Thyroid gland (tissue), 4 donors: ENCODE results near the gene COMTD1. TPM values are rescaled to one million over a fixed set of nuclear protein-coding genes. Genes with fewer than 3 reads are reported as not detected.

Source experiments
- DNase-seq, 2 donors: peaks; one replicate each; pipeline ENCODE4 v3.0.0-alpha.2; 2019
- H3K27ac ChIP-seq, 3 donors: fragments of 200-600 bp; sonication (generic); 1 replicate in 2 of 3; 2 replicates in 1 of 3; pipeline ENCODE4 v1.5.1; 2016 to 2019; ENCODE audit warnings: mild to moderate bottlenecking in 1 of 3, moderate library complexity in 1 of 3
- H3K27me3 ChIP-seq: fragments of 200-600 bp; sonication (generic); one replicate; pipeline ENCODE4 v1.5.1; 2019
- H3K36me3 ChIP-seq, 2 donors: fragments of 200-600 bp; sonication (generic); one replicate each; pipeline ENCODE4 v1.5.1; 2016 to 2019
- H3K4me1 ChIP-seq, 2 donors: fragments of 200-600 bp; sonication (generic); one replicate each; pipeline ENCODE4 v1.5.1; 2017 to 2019
- H3K4me3 ChIP-seq, 3 donors: fragments of 200-600 bp; sonication (generic); replicated peaks in 1 of 3; 1 replicate in 2 of 3; 2 replicates in 1 of 3; pipeline ENCODE4 v1.5.1; 2016; ENCODE audit warnings: mild to moderate bottlenecking in 1 of 3
- H3K9me3 ChIP-seq: fragments of 200-600 bp; sonication (generic); one replicate; pipeline ENCODE4 v1.5.1; 2017
- CTCF ChIP-seq, 6 experiments: fragments of 200-600 bp in 3 of 6; fragments of 450-650 bp in 3 of 6; sonication (generic) in 3 of 6; IDR thresholded peaks; one replicate each; pipeline ENCODE4 v1.5.1; 2016 to 2019; ENCODE audit warnings: antibody characterized with exemption in 6 of 6, mild to moderate bottlenecking in 2 of 6, inconsistent platforms in 1 of 6, moderate library complexity in 1 of 6
- POLR2A ChIP-seq, 2 donors: fragments of 450-650 bp; IDR thresholded peaks; one replicate each; pipeline ENCODE4 v1.6.1; 2017; ENCODE audit warnings: antibody characterized with exemption in 2 of 2, mild to moderate bottlenecking in 2 of 2, moderate library complexity in 1 of 2
- WGBS, 2 donors: methylation state at CpG; one replicate each; pipeline ENCODE4 v1.1.5; 2017; 5-methylcytosine and 5-hydroxymethylcytosine counted together
- intact Hi-C: fragments of 100-400 bp; cut with DNase I; formaldehyde crosslinking; loops from one replicate; pipeline ENCODE4 v1.15.1; 2023
- total RNA-seq, 4 donors: library from RNA; depleted of rRNA; stranded (reverse); fragments of >200 nt; gene quantifications; one replicate each; pipeline ENCODE4 v1.2.3, GENCODE V29; 2016

The COMTD1 gene
- total RNA-seq, 4 donors from 2014 or later, result 43.4 to 74.0 (median 68.7) TPM

GRCh38 chr10:75245354-75246250 lies 9.8 kb upstream of the COMTD1 start:
- intact Hi-C loops, result no loop called here

GRCh38 chr10:75244487-75245353 lies 9.0 kb upstream of the COMTD1 start:
- intact Hi-C loops, result no loop called here
- Histone ChIP-seq H3K27ac (no peak overlapping the region), H3K4me1 (no peaks in the 10 kb centered on the region), H3K36me3 (no peaks in the 10 kb centered on the region), H3K27me3 (no peaks in the 10 kb centered on the region), H3K9me3 (no peaks in the 10 kb centered on the region), H3K4me3 (no peak overlapping the region)
- no peak for DNase-seq
- 89 to 90% methylated on average over 7 to 8 of the region's 8 CpGs for WGBS, 2 donors
- TF ChIP-seq CTCF (IDR thresholded peaks at IDR 0.05) (no peak), POLR2A (IDR thresholded peaks at IDR 0.05) (no peak)

More at GRCh38 chr10:75245354-75246250, 9.8 kb upstream of the COMTD1 start:
- WGBS, 2 donors, result 63 to 79% methylated on average over 5 to 9 of the region's 10 CpGs
- no peaks in the 10 kb centered on the region for H3K36me3 ChIP-seq
- H3K4me3 ChIP-seq, result no peak overlapping the region
- H3K4me1 ChIP-seq, result no peaks in the 10 kb centered on the region
- H3K9me3 ChIP-seq, result no peaks in the 10 kb centered on the region
- no peak for DNase-seq
- no peaks in the 10 kb centered on the region for H3K27me3 ChIP-seq
- no peak overlapping the region for H3K27ac ChIP-seq
- no peak for TF ChIP-seq CTCF (IDR thresholded peaks at IDR 0.05)
- no peak for TF ChIP-seq POLR2A (IDR thresholded peaks at IDR 0.05)

- Histone ChIP-seq H3K36me3 (no peaks in the 10 kb centered on the region), H3K4me1 (no peaks in the 10 kb centered on the region), H3K9me3 (no peaks in the 10 kb centered on the region), H3K4me3 (no peak overlapping the region), H3K27ac (no peak overlapping the region), H3K27me3 (no peaks in the 10 kb centered on the region)
- intact Hi-C loops, result no loop called here
- DNase-seq, result no peak
- WGBS, 2 donors, result 83 to 91% methylated on average over 10 of the region's 10 CpGs
- TF ChIP-seq CTCF (IDR thresholded peaks at IDR 0.05) (no peak), POLR2A (IDR thresholded peaks at IDR 0.05) (no peak)
Measured at GRCh38 chr10:75243426-75243825, 7.7 kb upstream of the COMTD1 start.

- Histone ChIP-seq H3K9me3 (no peaks in the 10 kb centered on the region), H3K36me3 (no peaks in the 10 kb centered on the region), H3K4me1 (no peaks in the 10 kb centered on the region), H3K27ac (no peak overlapping the region), H3K27me3 (no peaks in the 10 kb centered on the region), H3K4me3 (no peak overlapping the region)
- 90 to 91% methylated on average over 12 of the region's 12 CpGs for WGBS, 2 donors
- no peak for DNase-seq
- intact Hi-C loops, result no loop called here
- TF ChIP-seq POLR2A (IDR thresholded peaks at IDR 0.05), result no peak
- no peak for TF ChIP-seq CTCF (IDR thresholded peaks at IDR 0.05)
Measured at GRCh38 chr10:75240329-75241076, 4.7 kb upstream of the COMTD1 start.
